Activated effector memory CD4-positive, alpha-beta T cell treated with Interleukin-2 at 50 U/mL for 16 hours (primary cell): ENCODE data around the gene MFSD2B.
"Not testable (repeated sequence)": the region's sequence is repeated elsewhere in the genome, so short reads cannot be mapped to it uniquely, and the experiment has no call there.

Source experiments
- DNase-seq: peaks from one replicate; pipeline ENCODE4 v3.0.0-alpha.2; 2020

The MFSD2B gene, protein sequence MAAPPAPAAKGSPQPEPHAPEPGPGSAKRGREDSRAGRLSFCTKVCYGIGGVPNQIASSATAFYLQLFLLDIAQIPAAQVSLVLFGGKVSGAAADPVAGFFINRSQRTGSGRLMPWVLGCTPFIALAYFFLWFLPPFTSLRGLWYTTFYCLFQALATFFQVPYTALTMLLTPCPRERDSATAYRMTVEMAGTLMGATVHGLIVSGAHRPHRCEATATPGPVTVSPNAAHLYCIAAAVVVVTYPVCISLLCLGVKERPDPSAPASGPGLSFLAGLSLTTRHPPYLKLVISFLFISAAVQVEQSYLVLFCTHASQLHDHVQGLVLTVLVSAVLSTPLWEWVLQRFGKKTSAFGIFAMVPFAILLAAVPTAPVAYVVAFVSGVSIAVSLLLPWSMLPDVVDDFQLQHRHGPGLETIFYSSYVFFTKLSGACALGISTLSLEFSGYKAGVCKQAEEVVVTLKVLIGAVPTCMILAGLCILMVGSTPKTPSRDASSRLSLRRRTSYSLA

DNA sequence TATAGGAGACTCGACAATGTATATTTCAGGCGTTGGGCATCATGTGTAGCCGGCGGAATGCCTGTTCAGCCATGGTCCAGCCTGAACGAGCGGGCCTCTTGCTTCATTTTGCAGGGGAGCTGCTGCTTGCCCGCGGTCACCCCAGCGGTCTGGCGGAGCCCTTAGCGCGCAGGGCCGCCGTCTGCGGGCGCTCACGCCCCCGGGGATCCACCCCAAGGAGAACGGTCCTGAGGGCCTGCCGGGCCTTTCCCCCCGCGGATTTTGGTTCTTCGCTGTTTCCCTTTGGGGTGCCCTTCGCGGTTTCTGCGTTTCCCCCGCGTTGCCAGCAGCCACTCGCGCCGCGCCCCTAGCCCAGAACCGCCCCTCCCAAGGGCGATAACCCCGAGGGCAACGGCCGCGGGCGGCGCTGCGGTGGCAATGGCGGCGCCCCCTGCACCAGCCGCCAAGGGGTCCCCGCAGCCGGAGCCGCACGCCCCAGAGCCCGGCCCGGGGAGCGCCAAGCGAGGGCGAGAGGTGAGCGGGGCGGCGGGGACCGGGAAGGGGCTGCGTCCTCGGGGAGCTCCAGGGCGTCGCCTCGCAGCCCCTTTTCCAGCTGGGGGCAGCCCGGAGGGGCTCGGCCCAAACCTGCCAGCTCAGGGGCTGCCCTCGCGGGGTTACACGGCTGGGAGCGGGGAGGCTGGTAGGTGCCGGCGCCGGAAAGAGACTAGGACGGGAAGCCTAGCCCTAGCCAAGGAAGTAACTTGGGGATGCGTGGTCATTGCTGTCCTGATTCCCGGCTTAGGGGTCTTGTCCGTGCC, at the start of gene MFSD2B:
MFSD2B (plus strand) TSS at position 406 of the 797 bp plus-strand sequence; CDS start at position 418, 12 bp downstream.
- DNase-seq, result no peak

DNA sequence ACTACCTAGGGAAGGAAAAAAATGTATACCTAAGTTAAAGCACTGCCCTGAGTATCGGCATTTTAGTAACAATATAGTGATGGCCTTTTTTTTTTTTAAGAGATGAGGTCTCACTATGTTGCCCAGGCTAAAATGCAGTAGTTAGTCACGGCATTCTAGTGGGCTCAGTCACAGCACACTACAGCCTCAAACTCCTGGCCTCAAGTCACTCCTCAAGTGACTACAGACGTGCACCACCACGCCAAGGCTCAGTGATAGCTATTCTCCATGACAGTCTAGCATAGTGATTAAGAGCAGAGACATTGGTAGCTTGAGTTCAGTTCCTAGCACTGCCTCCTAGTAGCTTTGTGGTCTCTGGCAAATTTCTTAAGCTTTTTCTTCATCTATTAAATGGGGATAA, 42.0 kb upstream of the MFSD2B start:
- DNase-seq, result no peak

DNA sequence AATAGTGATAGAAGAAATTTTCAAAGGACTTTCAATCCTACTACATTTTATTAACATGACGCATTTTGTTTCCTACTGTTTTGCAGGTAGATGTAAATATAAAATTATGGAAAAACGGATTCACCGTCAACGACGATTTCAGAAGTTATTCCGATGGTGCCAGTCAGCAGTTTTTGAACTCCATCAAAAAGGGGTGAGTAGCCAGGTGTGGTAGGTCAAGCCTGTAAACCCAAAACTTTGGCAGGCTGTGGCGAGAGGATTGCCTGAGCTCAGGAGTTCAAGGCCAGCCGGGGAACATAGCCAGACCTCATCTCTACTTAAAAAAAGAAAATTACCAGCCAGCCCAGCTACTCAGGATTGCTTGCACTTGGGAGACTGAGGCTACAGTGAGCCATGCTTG, 33.0 kb upstream of the MFSD2B start:
- DNase-seq, result no peak

DNA sequence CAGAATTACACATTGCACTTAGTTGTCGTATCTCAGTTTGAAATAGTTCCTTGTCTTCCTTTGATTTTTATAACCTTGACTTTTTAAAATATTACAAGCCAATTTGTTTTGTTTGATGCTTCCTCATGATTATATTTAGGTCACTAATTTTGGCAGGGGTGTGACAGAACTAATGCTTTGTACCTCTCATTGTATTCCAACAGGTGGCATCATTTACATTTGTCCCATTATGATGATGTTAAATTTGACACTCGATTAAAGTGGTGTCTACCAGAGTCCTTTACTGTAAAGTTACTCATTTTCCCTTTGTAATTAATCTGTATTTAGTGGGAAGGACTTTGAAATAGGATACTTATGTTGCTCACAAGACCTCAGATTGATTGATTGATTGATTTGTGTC, 21.5 kb upstream of the MFSD2B start:
- no peak for DNase-seq

- no peak for DNase-seq
Measured at GRCh38 chr2:23992931-23993330, 17.0 kb upstream of the MFSD2B start.

GRCh38 chr2:23993736-23994269, 16.1 kb upstream of the MFSD2B start:
- no peak for DNase-seq

DNA sequence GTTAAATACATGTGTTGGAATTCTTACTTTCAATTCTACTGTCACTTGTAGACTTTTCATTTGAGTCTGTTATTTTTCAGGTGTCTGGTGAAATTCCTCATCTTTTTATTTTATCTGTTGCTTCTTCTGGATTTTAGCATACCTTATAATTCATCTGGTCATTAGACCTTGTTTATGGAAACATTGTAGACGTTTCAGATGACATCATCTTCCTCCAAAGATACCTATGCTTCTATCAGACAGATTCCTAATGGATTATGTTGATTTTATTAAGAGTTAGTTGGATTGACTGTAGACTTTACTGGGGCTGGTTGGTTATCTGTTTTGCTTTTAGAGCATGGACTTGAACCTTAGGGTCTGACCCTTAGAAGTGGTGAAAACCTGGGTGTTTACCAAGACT, 15.3 kb upstream of the MFSD2B start:
- DNase-seq, result no peak

GRCh38 chr2:24007693-24008092, 2.2 kb upstream of the MFSD2B start:
- no peak for DNase-seq

DNA sequence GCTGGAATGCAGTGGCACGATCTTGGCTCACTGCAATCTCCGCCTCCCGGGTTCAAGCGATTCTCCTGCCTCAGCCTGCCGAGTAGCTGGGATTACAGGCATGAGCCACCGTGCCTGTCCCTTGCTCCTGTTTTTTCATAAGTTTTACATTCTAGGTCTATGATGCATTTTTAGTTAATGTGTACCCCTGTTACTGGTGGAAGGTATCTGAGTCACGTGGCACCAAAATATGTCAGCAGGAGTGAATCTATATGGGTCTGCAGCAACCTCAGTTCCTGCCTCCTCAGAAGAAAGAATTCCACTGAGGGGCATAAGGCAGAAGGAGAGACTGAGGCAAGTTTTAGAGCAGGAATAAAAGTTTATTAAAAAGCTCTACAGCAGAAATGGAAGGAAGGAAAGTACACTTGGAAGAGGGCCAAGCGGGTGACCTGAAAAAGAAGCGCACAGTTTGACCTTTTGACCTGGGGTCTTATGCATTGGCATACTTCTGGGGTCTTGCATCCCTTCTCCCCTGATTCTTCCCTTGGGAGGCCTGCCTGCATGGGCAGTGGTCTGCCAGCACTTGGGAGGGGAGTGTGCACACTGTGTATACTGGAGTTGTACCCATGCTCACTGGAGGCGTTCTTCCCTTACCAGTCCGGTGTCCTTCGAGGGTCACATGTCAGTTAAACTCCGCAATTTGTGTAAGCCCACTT, 1.1 kb upstream of the MFSD2B start:
- no peak for DNase-seq

DNA sequence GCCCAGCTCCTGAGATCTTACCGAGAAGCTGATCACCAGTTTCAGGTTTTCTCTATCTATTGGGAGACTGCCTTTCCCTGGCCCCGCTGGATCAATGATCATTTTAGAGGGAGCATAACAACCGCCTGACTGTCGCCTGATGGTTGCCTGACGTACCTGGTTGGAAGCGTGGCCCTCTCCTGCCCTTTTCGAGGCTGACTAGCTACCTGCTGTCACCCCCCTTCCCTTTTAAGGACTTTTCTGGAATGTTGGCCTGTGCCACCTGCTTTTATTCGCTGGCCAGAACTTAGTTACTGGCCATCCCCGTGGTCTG, 562 bp upstream of the MFSD2B start:
- no peak for DNase-seq

GRCh38 chr2:24010477-24011249, 778 bp downstream of the MFSD2B start:
- no peak for DNase-seq

GRCh38 chr2:24011250-24012104, 1.6 kb downstream of the MFSD2B start:
- DNase-seq, result no peak

DNA sequence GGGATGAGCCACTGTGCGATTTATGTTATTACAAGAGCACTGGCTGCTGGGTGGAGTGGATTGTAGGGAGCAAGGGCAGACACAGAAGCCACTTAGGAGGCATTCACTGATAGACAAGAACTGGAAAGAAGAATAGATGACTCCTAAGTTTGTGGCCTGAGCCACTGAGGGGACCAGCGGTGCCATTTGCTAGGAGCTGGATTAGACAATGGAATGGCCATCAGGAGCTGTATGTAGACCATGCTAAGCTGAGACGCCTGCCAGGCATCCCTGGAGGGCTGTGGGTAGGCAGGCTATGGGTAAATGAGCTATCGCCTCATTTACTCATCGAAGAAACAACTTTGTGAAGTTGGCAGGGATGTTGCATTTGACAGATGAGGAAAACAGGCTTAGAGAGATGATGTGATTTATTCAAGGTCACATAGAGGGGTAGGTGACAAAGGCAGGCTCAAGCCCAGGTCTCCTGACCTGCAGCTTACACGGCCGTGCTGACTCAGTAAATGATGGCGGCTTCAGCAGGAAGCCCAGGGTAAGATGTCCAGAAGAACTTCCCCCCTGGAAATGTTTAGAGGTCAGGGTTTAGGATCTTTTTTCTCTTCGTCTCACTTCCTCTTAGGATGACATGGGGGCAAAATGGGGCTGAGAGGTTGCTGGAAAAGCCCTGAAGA, 2.8 kb downstream of the MFSD2B start:
- DNase-seq, result no peak

- not testable (repeated sequence) for DNase-seq
Measured at GRCh38 chr2:24014902-24015301, 5.0 kb downstream of the MFSD2B start.

DNA sequence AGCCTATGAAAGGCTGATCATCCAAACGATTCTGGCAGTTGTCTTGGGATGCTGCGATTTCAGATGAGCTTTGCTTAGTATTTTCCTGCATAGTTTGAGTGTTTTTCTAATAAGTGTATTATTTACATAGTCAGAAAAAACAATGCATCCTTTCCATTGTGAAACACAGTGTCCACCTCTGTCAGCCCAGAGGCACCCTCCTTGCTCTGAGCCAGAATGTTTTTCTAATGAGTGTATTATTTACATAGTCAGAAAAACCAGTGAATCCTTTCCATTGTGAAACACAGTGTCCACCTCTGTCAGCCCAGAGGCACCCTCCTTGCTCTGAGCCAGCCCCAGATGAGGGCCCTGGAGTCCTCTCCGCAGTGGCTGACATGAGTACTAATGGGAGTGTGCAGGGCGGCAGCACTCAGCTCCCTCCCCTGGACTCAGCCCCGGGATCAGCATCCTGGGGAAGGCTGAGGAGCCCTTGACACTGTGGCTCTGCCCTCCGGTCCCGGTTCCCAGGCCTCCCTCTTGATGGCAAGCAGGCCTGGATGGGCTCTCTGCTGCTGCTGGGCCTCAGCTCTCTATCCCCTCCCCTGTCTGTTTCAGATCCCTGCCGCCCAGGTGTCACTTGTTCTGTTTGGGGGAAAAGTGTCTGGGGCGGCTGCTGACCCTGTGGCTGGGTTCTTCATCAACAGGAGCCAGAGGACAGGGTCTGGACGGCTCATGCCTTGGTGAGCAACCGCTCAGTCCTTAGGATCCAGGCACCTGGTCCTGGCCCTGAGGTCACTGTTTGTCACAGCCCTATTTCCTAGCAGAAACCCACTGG, 5.9 kb downstream of the MFSD2B start:
- DNase-seq, result no peak

DNA sequence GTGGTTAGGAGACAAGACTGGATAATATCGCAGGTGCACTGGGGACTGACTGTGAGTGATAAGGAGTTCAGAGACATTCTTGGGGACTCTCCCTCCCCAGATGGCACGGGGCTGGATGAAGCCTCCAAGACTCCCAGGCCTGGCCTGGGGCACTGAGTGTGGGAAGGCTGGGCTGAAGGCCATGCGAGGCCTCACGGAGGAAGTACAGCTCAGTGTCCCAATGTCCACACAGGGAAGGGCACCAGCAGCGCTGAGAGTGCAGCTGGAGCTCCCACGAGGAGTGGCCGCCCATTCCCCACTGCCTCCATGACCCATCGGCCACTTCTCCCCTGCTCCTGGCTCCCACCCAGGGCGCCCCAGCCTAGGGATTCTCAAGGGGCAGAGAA, 6.5 kb downstream of the MFSD2B start:
- no peak for DNase-seq

- DNase-seq, result no peak
Measured at GRCh38 chr2:24016853-24017703, 7.2 kb downstream of the MFSD2B start.

DNA sequence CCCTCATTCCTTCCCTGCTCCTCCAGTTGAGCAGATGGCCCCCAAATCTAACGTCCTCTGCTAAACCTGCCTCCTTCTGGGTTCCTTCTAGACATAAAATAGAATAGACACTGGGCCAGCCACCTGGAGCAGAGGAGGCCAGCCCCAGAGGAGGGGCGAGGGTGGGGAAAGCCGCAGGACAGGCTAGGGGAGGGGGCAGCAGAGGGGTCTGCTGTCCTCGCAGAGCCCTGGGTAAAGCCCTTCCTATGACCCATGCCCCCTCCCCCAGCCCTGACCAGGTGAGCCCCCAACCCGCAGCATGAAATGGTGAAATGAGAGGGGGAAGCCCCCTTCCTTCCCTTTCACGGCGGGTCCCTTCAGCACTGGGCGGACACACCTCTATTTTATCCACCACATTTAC, 7.8 kb downstream of the MFSD2B start:
- no peak for DNase-seq

GRCh38 chr2:24018241-24018640, 8.4 kb downstream of the MFSD2B start:
- no peak for DNase-seq
